Coronary artery (tissue), 2 donors: ENCODE data around the gene MBD6.
"Not testable (repeated sequence)": the region's sequence is repeated elsewhere in the genome, so short reads cannot be mapped to it uniquely, and the experiment has no call there.

Source experiments
- DNase-seq: peaks from one replicate; pipeline ENCODE4 v3.0.0-alpha.2; 2017; ENCODE audit warnings: low spot score
- H3K27ac ChIP-seq, 2 donors: fragments of 200-600 bp; sonication (generic); one replicate each; pipeline ENCODE4 v1.5.1; 2016 to 2019
- H3K4me3 ChIP-seq: fragments of 200-600 bp; sonication (generic); 2 replicates; pipeline ENCODE4 v1.5.1; 2016; ENCODE audit warnings: mild to moderate bottlenecking, moderate library complexity
- TF ChIP-seq, protein P1 (sequence below): fragments of 200-600 bp; sonication (generic); IDR thresholded peaks from one replicate; pipeline ENCODE4 v1.5.1; 2019; ENCODE audit warnings: antibody characterized with exemption

The MBD6 gene

DNA sequence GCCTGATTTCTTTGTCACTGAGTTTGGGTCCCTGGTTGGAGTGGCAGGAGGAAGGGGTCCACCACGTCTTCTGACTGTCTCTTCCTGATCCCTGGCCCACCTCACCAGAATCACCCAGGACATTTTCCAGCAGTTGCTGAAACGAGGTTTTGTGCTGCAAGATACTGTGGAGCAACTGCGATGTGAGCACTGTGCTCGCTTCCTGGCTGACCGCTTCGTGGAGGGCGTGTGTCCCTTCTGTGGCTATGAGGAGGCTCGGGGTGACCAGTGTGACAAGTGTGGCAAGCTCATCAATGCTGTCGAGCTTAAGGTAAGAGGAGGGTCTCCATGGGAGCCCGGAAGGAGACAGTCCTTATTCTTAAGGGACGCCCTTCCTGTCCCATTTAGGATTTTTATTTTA, 22.4 kb upstream of the MBD6 start:
- Histone ChIP-seq H3K27ac (no peak overlapping the region), H3K4me3 (no peak overlapping the region)
- no peak for DNase-seq
- TF ChIP-seq, protein P1, sequence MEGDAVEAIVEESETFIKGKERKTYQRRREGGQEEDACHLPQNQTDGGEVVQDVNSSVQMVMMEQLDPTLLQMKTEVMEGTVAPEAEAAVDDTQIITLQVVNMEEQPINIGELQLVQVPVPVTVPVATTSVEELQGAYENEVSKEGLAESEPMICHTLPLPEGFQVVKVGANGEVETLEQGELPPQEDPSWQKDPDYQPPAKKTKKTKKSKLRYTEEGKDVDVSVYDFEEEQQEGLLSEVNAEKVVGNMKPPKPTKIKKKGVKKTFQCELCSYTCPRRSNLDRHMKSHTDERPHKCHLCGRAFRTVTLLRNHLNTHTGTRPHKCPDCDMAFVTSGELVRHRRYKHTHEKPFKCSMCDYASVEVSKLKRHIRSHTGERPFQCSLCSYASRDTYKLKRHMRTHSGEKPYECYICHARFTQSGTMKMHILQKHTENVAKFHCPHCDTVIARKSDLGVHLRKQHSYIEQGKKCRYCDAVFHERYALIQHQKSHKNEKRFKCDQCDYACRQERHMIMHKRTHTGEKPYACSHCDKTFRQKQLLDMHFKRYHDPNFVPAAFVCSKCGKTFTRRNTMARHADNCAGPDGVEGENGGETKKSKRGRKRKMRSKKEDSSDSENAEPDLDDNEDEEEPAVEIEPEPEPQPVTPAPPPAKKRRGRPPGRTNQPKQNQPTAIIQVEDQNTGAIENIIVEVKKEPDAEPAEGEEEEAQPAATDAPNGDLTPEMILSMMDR = no peak

DNA sequence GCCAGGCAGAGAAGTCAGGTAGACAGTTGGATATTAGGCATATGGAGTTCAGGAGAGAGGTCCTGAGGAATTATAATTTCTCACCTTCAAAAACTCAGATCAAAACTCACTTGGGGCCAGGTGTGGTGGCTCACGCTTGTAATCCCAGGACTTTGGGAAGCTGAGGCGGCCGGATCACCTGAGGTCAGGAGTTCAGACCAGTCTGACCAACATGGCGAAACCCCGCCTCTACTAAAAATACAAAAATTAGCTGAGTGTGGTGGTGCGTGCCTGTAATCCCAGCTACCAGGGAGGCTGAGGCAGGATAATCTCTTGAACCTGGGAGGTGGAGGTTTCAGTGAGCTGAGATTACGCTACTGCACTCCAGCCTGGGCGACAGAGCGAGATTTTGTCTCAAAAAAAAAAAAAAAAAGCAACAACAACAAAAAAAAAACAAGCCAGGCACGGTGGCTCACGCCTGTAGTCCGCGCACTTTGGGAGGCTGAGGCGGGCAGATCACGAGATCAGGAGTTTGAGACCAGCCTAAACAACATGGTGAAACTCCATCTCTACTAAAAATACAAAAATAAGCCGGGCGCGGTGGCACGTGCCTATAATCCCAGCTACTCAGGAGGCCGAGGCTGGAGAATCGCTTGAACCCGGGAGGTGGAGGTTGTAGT, 20.2 kb upstream of the MBD6 start:
- H3K4me3 ChIP-seq, H3K27ac ChIP-seq, DNase-seq: not testable (repeated sequence)

DNA sequence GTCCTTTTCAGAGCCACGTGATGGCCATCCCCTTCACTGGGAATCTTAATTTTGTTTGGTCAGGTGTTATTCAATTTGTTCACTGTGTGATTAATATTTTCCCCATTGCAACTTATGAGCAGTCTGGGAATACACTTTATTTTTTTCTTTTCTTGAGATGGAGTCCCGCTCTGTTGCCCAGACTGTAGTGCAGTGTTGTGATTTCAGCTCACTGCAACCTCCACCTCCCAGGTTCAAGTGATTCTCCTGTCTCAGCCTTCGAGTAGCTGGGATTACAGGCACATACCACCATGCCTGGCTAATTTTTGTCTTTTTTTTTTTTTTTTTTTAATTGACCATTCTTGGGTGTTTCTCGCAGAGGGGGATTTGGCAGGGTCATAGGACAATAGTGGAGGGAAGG, 16.1 kb upstream of the MBD6 start:
- DNase-seq, H3K4me3 ChIP-seq, H3K27ac ChIP-seq: not testable (repeated sequence)

DNA sequence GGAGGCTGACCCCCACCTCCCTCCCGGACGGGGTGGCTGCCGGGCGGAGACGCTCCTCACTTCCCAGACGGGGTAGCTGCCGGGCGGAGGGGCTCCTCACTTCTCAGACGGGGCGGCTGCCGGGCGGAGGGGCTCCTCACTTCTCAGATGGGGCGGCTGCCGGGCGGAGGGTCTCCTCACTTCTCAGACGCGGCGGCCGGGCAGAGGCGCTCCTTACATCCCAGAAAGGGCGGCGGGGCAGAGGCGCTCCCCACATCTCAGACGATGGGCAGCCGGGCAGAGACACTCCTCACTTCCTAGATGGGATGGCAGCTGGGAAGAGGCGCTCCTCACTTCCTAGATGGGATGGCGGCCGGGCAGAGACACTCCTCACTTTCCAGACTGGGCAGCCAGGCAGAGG, 14.8 kb upstream of the MBD6 start:
- not testable (repeated sequence) for H3K27ac ChIP-seq, DNase-seq, H3K4me3 ChIP-seq

DNA sequence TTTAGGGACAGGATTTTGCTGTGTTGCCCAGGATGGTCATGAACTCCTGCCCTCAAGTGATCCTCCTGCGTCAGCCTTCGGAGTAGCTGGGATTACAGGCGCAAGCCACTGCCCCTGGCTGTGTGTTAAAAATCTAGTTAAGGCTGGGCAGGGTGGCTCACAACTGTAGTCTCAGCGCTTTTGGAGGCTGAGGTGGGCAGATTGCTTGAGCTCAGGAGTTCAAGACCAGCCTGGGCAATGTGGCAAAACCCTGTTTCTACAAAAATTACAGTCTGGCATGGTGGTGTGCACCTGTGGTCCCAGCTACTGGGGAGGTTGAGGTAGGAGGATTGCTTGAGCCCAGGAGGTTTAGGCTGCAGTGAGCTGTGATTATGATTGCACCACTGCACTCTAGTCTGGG, 11.5 kb upstream of the MBD6 start:
- Histone ChIP-seq H3K4me3 (no peak overlapping the region), H3K27ac (no peak overlapping the region)
- no peak for DNase-seq
- TF ChIP-seq, protein P1 = no peak

DNA sequence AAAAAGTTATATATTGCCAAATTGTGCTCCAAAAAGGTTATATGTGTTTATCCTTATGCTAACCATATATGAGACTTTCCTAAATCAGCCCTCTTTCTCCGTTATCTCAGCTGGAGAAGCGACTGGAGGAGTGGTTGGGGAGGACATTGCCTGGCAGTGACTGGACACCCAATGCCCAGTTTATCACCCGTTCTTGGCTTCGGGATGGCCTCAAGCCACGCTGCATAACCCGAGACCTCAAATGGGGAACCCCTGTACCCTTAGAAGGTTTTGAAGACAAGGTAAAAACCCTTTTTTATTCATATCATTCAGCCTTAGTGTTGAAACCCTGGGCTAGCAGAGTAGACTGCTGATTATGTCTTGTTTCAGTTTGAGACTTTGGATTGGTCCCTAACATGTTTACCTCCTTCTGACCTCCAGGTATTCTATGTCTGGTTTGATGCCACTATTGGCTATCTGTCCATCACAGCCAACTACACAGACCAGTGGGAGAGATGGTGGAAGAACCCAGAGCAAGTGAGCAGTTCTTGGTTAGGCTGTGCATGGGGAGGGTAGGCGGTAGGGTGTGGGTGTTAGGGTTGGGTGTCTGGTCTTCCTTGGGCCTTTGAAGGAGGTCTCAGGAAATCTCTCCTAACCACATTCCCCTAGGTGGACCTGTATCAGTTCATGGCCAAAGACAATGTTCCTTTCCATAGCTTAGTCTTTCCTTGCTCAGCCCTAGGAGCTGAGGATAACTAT, 10.9 kb upstream of the MBD6 start:
- no peak for DNase-seq
- Histone ChIP-seq H3K27ac (no peak overlapping the region), H3K4me3 (no peak overlapping the region)
- TF ChIP-seq, protein P1 = no peak

DNA sequence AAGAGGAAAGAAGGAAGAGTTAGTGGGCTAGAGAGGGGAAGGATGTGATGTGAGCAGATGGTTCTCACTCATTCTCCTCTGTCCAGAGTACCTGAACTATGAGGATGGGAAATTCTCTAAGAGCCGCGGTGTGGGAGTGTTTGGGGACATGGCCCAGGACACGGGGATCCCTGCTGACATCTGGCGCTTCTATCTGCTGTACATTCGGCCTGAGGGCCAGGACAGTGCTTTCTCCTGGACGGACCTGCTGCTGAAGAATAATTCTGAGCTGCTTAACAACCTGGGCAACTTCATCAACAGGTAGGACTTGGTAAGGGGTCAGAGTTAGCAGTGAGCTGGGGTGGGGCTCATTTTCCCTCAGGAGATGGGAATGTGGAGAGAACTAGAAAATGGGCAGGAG, 10.0 kb upstream of the MBD6 start:
- Histone ChIP-seq H3K27ac (no peak overlapping the region), H3K4me3 (no peak overlapping the region)
- TF ChIP-seq, protein P1 = no peak
- DNase-seq = no peak

DNA sequence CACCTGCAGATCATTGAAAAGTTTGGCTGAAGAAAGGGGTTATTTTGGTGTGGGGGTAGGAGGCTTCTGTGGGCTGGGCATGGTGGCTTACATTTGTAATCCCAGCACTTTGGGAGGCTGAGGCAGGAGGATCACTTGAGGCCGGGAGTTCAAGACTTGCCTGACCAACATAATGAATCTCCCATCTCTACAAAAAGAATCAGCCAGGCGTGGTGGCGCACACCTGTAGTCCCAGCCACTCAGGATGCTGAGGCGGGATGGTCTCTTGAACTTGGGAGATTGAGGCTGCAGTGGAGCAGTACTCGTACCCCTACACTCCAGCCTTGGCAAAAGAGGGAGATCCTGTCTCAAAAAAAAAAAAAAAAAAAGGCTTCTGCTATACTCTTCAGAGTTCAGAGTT, 9.4 kb upstream of the MBD6 start:
- H3K27ac ChIP-seq = no peak overlapping the region
- DNase-seq = no peak
- H3K4me3 ChIP-seq = no peak overlapping the region
- TF ChIP-seq, protein P1 = no peak

DNA sequence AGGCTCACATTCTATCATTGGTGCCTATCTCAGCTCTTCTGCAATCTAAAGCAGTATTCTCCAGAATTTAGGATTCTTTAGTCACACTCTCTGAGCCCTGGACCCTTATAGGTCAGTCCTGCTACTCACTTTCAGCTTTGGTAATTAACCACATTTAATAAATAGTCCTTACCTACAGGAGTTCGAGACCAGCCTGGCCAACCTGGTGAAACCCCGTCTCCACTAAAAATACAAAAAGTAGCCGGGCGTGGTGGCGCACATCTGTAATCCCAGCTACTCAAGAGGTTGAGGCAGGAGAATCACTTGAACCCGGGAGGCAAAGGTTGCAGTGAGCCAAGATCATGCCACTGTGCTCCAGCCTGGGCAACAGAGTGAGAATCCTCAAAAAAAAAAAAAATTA, 8.9 kb upstream of the MBD6 start:
- H3K27ac ChIP-seq, H3K4me3 ChIP-seq, DNase-seq: not testable (repeated sequence)

DNA sequence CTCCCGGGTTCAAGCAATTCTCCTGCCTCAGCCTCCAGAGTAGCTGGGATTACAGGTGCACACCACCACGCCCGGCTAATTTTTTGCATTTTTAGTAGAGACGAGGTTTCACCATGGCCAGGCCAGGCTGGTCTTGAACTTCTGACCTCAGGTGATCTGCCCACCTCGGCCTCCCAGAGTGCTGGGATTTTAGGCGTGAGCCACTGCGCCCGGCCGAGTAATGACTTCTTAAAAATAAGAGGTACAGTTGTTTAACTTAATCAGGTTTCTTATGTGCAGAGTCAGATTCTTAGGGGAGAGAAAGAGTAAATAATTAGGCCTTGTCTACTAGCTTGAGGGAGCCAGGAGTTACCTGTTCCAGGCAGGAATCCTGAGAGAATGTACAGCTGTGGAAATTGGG, 8.4 kb upstream of the MBD6 start:
- not testable (repeated sequence) for DNase-seq, H3K4me3 ChIP-seq
- peak overlapping the region in 1 of 2 donors; percentile 19 for H3K27ac ChIP-seq
